IgD-negative memory B cell (primary cell): ENCODE data around the gene OXA1L. TPM values are rescaled to one million over a fixed set of nuclear protein-coding genes. Genes with fewer than 3 reads are reported as not detected.
A peak's percentile ranks its signal among the peaks of the same experiment; 100 is the strongest.
"Not testable (repeated sequence)": the region's sequence is repeated elsewhere in the genome, so short reads cannot be mapped to it uniquely, and the experiment has no call there.

ENCODE experiments used
- H3K27ac Mint-ChIP-seq, 3 donors: one replicate each; pipeline ENCODE4 v1.8.0; 2020 to 2022; ENCODE audit warnings: mild to moderate bottlenecking in 3 of 3, mixed read lengths in 3 of 3, moderate library complexity in 1 of 3
- H3K27me3 Mint-ChIP-seq: one replicate; pipeline ENCODE4 v1.8.0; 2021; ENCODE audit warnings: mixed read lengths
- H3K36me3 Mint-ChIP-seq: one replicate; pipeline ENCODE4 v1.8.0; 2020; ENCODE audit warnings: mild to moderate bottlenecking, mixed read lengths
- H3K4me1 Mint-ChIP-seq, 3 donors: one replicate each; pipeline ENCODE4 v1.8.0; 2020 to 2022; ENCODE audit warnings: mixed read lengths in 3 of 3, mild to moderate bottlenecking in 1 of 3
- H3K4me3 Mint-ChIP-seq, 4 donors: one replicate each; pipeline ENCODE4 v1.8.0; 2020 to 2022; ENCODE audit warnings: mild to moderate bottlenecking in 4 of 4, mixed read lengths in 4 of 4, moderate library complexity in 3 of 4
- H3K9me3 Mint-ChIP-seq, 3 donors: one replicate each; pipeline ENCODE4 v1.8.0; 2020 to 2021; ENCODE audit warnings: mixed read lengths in 3 of 3, mild to moderate bottlenecking in 1 of 3
- polyA plus RNA-seq: library from polyadenylated mRNA; unstranded; fragments of 300-500 nt; fragmentation: Illumina TruSeq; gene quantifications from one replicate; pipeline ENCODE4 v1.2.3, GENCODE V29; 2021

Gene OXA1L
- 60.7 TPM for polyA plus RNA-seq

DNA sequence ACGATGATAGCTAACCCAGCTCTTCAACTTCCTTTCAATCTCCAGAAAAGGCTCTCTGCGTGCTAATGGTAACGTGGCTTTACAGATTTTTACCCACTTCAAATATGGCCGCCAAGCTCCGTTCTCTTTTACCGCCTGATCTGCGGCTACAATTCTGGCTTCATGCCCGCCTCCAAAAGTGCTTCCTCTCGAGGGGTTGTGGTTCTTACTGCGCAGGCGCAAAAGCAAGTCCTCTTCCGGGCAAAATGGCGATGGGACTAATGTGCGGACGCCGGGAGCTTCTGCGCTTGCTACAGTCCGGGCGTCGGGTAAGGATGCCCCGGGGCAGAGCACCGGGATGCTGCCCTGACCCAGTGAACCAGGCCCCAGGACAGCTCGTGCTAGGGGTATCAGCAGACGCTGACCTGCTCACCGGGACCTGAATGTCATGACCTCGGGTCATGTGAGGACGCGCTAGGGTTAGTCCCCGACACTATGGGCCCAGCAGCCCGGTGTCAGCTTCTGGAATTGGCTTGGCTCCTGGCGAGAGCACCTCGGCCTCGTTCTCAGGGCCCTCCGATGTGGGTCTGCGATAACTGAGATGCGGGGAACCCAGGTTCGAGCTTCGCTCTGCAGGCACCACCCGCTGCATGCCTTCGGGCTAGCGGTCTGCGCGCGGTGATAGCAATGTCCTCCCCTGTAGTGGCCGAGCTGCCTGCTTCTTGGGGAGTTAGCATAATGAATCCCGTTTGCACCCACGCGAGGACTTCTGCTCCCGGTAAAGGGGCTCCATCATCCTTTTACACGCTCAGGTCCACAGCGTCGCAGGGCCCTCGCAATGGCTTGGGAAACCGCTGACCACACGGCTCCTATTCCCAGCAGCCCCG is at the start of gene OXA1L:
TSS of gene OXA1L (plus strand) at position 232 of the 866 bp plus-strand sequence. CDS start at position 246, 14 bp downstream.
- peaks cover 0 to 2% (median 0%) of the 10 kb centered on the region in 3 donors for H3K9me3 Mint-ChIP-seq

DNA sequence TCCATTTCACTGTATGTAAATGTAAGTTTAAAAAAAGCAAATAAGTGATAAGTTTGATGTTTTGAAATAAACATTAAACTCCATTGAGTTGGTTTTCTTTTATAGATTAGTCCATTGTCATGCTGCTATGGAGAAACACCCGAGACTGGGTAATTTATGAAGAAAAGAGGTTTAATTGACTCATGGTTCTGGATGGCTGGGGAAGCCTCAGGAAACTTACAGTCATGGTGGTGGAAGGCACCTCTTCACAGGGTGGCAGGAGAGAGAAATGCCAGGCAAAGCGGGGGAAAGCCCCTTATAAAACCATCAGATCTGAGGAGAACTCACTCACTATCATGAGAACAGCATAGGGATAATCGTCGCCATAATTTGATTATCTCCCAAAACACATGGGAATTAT is 48.4 kb upstream of the OXA1L start:
- Mint-ChIP-seq H3K4me1 (peaks cover 5 to 6% (median 6%) of the 10 kb centered on the region in 3 donors), H3K9me3 (peaks cover 0 to 4% (median 0%) of the 10 kb centered on the region in 3 donors), H3K27me3 (peaks cover 3% of the 10 kb centered on the region), H3K27ac (no peak overlapping the region), H3K4me3 (no peak overlapping the region), H3K36me3 (no peaks in the 10 kb centered on the region)

More for the DNA sequence above, at the start of gene OXA1L:
- Mint-ChIP-seq H3K27me3 (no peaks in the 10 kb centered on the region), H3K27ac (peak within 1 kb of the TSS; percentile 78 to 98 (median 98)), H3K36me3 (peaks cover 10% of the 10 kb centered on the region), H3K4me1 (peaks cover 24 to 31% (median 26%) of the 10 kb centered on the region in 3 donors), H3K4me3 (peak within 1 kb of the TSS; percentile 87 to 95 (median 94))

DNA sequence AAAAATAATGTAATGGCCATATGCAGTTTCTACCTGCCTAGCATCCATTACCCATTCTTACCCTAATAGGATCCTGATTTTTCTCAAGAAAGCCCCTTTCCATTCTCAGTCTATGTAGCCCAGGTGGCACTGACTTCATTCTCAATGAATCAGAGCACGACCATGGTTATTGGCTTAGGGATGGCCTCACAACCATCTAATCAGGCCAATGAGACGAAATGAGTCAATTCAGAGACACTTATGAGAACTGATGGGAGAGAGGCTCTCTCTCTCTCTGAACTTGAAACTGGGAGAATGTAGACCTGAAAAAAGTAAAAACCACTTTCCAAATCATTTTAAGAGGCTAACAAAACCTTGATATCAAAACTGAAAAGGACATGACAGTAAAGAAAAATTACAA is 45.3 kb upstream of the OXA1L start:
- Mint-ChIP-seq H3K4me3 (no peak overlapping the region), H3K27me3 (no peaks in the 10 kb centered on the region), H3K36me3 (no peaks in the 10 kb centered on the region), H3K4me1 (no peaks in the 10 kb centered on the region), H3K9me3 (peaks cover 0 to 4% (median 0%) of the 10 kb centered on the region in 3 donors), H3K27ac (no peak overlapping the region)

DNA sequence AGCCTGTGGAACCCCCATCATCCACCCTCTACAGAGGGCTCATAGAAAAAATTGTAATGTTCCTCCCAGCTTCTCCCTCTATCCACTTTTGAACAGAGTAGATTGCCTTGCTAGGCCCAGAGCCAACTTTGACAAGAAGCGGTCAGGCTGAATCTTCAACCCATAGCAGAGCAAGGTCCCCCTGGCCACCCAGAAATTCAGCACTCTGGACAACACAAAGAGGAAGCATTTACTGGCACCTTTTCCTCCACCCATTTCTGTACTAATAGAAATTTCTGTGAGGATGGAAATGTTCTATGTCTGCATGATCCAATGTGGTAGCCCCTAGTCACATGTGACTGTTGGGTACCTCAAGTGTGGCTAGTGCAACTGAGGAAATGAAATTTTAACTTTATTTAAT is 42.7 kb upstream of the OXA1L start:
- H3K9me3 Mint-ChIP-seq: peaks cover 0 to 2% (median 0%) of the 10 kb centered on the region in 3 donors
- H3K4me1 Mint-ChIP-seq: peaks cover 0 to 1% (median 0%) of the 10 kb centered on the region in 3 donors
- no peak overlapping the region for H3K4me3 Mint-ChIP-seq
- H3K27ac Mint-ChIP-seq: no peak overlapping the region
- no peaks in the 10 kb centered on the region for H3K27me3 Mint-ChIP-seq
- no peaks in the 10 kb centered on the region for H3K36me3 Mint-ChIP-seq

DNA sequence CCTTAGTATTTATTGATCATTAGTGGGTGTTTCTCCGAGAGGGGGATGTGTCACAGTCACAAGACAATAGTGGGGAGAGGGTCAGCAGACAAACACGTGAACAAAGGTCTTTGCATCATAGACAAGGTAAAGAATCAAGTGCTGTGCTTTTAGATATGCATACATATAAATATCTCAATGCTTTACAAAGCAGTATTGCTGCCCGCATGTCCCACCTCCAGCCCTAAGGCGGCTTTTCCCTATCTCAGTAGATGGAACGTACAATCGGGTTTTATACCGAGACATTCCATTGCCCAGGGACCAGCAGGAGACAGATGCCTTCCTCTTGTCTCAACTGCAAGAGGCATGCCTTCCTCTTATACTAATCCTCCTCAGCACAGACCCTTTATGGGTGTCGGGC is 41.6 kb upstream of the OXA1L start:
- not testable (repeated sequence) for H3K27me3 Mint-ChIP-seq, H3K9me3 Mint-ChIP-seq, H3K4me3 Mint-ChIP-seq, H3K27ac Mint-ChIP-seq, H3K4me1 Mint-ChIP-seq, H3K36me3 Mint-ChIP-seq

DNA sequence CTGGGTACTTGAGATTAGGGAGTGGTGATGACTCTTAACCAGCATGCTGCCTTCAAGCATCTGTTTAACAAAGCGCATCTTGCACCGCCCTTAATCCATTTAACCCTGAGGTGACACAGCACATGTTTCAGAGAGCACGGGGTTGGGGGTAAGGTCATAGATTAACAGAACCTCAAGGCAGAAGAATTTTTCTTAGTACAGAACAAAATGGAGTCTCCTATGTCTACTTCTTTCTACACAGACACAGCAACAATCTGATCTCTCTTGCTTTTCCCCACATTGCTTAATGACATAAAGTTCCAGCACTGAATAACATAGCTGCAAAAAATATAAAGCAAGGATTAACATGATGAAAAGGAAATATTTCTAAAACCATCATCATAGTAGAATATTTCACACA is 41.1 kb upstream of the OXA1L start:
- H3K4me3 Mint-ChIP-seq, H3K9me3 Mint-ChIP-seq, H3K36me3 Mint-ChIP-seq, H3K4me1 Mint-ChIP-seq, H3K27me3 Mint-ChIP-seq, H3K27ac Mint-ChIP-seq: not testable (repeated sequence)

DNA sequence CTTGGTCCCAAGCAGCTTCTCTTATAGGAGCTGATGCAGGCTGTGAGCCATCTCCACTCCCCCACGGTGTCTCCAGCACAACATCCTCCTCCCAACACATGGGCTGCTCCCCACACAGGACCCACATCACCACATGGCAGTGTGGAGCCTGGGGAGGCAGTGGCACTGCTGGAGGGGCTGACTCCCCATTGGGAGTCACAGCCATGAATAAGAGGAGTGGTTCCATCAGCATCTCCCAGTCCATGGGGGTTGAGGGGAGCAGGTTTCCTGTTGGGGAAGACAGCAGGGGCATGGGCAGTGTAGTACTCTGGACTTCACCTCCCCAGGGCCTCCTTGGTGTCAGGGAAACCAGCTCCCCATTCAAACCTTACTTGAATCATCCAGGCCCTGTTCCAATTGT is 40.5 kb upstream of the OXA1L start:
- Mint-ChIP-seq H3K4me3 (no peak overlapping the region), H3K9me3 (peaks cover 0 to 2% (median 0%) of the 10 kb centered on the region in 3 donors), H3K27me3 (no peaks in the 10 kb centered on the region), H3K4me1 (peaks cover 0 to 1% (median 0%) of the 10 kb centered on the region in 3 donors), H3K36me3 (no peaks in the 10 kb centered on the region), H3K27ac (no peak overlapping the region)

DNA sequence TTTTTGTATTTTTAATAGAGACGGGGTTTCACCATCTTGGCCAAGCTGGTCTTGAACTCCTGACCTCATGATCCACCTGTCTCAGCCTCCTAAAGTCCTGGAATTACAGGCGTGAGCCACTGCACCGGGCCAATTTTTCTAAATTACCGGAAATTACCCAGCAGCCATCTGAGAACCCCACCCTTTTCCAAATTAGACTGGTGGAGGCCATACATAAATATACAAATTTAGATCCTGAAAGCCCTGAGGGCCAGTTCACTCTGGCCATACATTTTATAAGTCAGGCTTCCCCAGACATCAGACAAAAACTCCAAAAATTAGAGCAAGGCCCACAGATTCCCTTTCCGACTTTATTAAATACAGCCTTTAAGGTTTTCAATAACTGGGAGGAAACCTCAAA is 34.4 kb upstream of the OXA1L start:
- not testable (repeated sequence) for H3K9me3 Mint-ChIP-seq, H3K36me3 Mint-ChIP-seq, H3K27ac Mint-ChIP-seq, H3K27me3 Mint-ChIP-seq, H3K4me3 Mint-ChIP-seq, H3K4me1 Mint-ChIP-seq

DNA sequence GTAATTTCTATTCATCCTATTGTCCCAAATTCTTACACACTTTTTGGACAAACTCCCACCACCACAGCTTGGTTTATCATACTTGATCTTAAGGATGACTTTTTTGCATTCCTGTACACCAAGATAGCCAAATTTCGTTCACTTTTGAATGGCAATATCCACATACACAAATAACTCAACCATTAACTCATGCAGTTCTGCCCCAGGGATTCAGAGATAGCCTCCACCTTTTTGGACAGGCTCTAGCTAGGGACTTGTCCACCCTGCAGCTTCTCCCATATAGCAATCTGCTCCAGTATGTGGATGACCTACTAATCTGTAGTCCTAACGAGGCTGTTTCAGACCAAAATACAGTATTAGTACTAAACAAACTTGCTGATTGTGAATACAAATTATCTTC is 32.7 kb upstream of the OXA1L start:
- Mint-ChIP-seq H3K9me3 (no peaks in the 10 kb centered on the region), H3K27me3 (no peaks in the 10 kb centered on the region), H3K4me1 (peaks cover 0 to 1% (median 0%) of the 10 kb centered on the region in 3 donors), H3K27ac (no peak overlapping the region), H3K36me3 (peaks cover 2% of the 10 kb centered on the region), H3K4me3 (no peak overlapping the region)

DNA sequence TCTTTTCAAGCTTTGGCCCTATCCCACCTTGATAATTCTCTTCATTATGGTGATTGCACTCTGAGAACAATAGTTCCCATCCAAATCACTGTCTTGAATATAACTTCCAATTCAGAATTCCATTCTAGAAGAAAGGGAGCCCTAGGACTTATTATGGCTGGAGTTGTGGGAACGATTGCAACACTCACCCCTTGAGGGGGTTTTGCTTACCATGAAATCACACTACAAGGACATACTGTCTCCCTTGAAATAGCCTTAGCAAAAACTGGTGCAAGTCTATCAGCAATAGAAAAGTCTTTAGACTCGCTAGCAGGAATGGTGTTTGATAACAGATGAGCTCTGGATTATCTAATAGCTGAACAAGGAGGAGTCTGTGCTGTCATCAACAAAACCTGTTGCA is 31.4 kb upstream of the OXA1L start:
- Mint-ChIP-seq H3K4me1 (peaks cover 0 to 1% (median 0%) of the 10 kb centered on the region in 3 donors), H3K36me3 (peaks cover 4% of the 10 kb centered on the region), H3K27ac (no peak overlapping the region), H3K4me3 (no peak overlapping the region), H3K27me3 (no peaks in the 10 kb centered on the region), H3K9me3 (no peaks in the 10 kb centered on the region)

DNA sequence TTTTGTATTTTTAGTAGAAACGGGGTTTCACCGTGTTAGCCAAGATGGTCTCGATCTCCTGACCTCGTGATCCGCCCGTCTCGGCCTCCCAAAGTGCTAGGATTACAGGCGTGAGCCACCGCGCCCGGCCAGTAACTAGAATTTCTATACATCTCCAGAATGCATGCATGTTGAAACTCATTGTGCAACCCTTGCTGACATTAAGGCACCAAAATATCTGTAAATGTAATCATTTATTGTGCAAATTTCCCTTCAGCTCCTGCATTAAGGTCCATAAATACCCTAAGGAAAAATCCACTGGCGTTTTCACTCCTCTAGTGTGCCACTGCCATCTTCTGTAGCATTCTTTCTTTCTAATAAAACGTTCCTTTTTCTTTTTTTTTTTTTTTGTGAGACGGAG is 30.1 kb upstream of the OXA1L start:
- not testable (repeated sequence) for H3K27ac Mint-ChIP-seq, H3K27me3 Mint-ChIP-seq, H3K9me3 Mint-ChIP-seq, H3K4me1 Mint-ChIP-seq, H3K36me3 Mint-ChIP-seq, H3K4me3 Mint-ChIP-seq

DNA sequence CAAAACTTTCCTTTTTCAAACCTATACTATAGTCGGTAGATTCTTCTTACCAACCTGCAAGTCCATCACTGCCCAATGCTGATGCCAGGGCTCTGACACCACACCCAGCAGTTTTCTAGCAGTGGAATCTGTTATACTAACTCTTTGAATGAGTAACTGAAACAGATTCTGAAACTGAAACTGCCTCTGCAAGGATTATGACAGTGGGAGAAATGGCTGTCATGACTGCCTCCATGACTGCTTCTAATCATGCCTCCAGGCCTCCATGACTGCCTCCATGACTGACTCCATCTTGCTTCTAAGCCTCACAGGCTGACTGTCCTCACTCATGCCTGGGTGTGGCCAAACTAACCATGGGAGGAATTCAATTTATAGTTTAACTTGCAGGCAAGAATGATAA is 29.4 kb upstream of the OXA1L start:
- H3K9me3 Mint-ChIP-seq: no peaks in the 10 kb centered on the region
- peaks cover 0 to 1% (median 0%) of the 10 kb centered on the region in 3 donors for H3K4me1 Mint-ChIP-seq
- H3K27ac Mint-ChIP-seq: no peak overlapping the region
- H3K27me3 Mint-ChIP-seq: no peaks in the 10 kb centered on the region
- H3K4me3 Mint-ChIP-seq: no peak overlapping the region
- peaks cover 4% of the 10 kb centered on the region for H3K36me3 Mint-ChIP-seq

DNA sequence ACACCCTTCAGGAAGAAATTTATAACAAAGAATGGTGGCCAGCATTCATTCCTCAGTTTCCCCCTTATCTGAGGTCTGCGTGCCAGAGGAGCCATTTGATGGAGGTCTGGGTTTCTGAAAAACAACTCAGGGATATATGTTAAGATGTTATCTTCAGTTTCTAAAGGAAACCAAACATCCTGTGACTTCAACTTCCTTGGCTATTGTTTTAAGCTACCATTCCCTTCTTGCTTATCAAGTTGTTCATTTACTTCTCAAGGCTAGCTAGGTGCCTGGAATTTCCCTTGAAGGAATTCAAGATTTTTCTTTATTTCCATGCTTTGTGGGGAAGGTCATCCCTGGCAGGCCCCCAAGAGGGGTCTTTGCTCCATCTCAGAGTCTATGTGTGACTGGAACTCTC is 27.1 kb upstream of the OXA1L start:
- peak overlapping the region in 1 of 3 donors; percentile 23 for H3K27ac Mint-ChIP-seq
- no peak overlapping the region for H3K4me3 Mint-ChIP-seq
- H3K4me1 Mint-ChIP-seq: peaks cover 0 to 1% (median 0%) of the 10 kb centered on the region in 3 donors

DNA sequence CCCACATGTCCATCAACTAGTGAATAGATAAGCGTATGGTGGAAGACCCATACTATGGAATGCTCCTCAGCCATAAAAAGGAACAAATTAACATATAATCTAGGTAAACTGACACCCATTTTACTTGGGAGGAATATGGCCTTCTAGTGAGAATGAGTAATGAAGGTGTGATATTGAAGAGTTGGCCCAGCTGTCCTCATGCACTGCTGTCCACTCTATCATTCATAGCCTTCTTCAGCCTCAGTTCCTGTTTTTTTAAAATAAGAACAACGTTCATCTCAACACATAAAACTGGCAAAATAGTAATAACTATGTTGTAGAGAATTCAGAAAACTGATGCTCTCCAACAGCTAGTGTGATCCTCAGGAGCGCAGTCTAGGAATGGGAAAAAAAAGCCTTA is 26.5 kb upstream of the OXA1L start:
- peaks cover 0 to 1% (median 0%) of the 10 kb centered on the region in 3 donors for H3K4me1 Mint-ChIP-seq
- H3K4me3 Mint-ChIP-seq: no peak overlapping the region
- peaks cover 6% of the 10 kb centered on the region for H3K36me3 Mint-ChIP-seq
- H3K9me3 Mint-ChIP-seq: no peaks in the 10 kb centered on the region
- H3K27me3 Mint-ChIP-seq: no peaks in the 10 kb centered on the region
- H3K27ac Mint-ChIP-seq: no peak overlapping the region

More for the DNA sequence above, 27.1 kb upstream of the OXA1L start:
- no peaks in the 10 kb centered on the region for H3K9me3 Mint-ChIP-seq
- no peaks in the 10 kb centered on the region for H3K27me3 Mint-ChIP-seq
- peaks cover 6% of the 10 kb centered on the region for H3K36me3 Mint-ChIP-seq

DNA sequence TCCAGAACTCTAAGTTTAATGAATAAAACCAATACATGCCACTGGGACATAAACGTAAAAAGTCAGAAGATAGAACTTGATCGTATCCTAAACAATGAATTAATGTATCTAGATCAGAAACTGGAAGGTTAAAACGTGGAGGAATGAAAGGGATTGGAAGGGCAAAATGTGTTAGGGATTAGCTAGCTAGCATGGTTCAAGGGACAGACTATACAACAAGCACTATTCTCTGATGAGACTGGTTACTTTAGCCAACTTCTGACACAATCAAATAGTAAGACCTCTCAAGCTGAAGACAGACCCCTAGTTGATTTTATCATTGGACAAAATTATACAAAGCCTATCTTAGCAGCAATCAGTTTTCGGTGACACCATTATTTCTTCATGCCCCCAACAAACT is 18.7 kb upstream of the OXA1L start:
- Mint-ChIP-seq H3K9me3 (peaks cover 0 to 2% (median 0%) of the 10 kb centered on the region in 3 donors), H3K4me3 (no peak overlapping the region), H3K27ac (no peak overlapping the region), H3K27me3 (peaks cover 1% of the 10 kb centered on the region), H3K36me3 (peaks cover 2% of the 10 kb centered on the region), H3K4me1 (peaks cover 13 to 19% (median 15%) of the 10 kb centered on the region in 3 donors)

DNA sequence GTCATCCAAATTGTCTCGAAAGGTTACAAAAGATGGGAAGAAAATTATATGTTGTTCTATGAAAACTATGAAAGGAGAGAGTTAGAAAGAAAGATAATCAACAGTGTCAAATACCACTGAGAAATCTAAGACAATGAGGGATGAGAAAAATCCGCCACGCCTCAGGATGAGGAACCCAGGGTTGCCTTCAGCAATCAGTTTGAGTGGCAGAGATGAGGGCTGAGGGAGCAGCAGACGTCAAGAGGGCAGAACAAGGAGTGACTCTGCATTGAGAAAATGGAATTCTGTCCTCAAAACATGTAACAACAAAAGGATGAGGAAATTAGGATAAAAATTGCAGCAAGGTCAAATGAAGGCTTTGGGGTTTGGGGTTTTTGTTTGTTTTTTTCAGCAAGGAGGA is 18.3 kb upstream of the OXA1L start:
- peaks cover 16 to 19% (median 17%) of the 10 kb centered on the region in 3 donors for H3K4me1 Mint-ChIP-seq
- H3K36me3 Mint-ChIP-seq: peaks cover 2% of the 10 kb centered on the region
- peaks cover 1% of the 10 kb centered on the region for H3K27me3 Mint-ChIP-seq
- H3K4me3 Mint-ChIP-seq: peak overlapping the region in 2 of 4 donors; percentile 2 to 77
- peak overlapping the region in 2 of 3 donors; percentile 5 to 84 for H3K27ac Mint-ChIP-seq
- peaks cover 0 to 2% (median 0%) of the 10 kb centered on the region in 3 donors for H3K9me3 Mint-ChIP-seq
